ENCODE results near the gene TMIE. TPM values are rescaled to one million over a fixed set of nuclear protein-coding genes. Genes with fewer than 3 reads are reported as not detected.

Gene TMIE
- total RNA-seq, 1 experiment from 2014 or later = not detected

DNA sequence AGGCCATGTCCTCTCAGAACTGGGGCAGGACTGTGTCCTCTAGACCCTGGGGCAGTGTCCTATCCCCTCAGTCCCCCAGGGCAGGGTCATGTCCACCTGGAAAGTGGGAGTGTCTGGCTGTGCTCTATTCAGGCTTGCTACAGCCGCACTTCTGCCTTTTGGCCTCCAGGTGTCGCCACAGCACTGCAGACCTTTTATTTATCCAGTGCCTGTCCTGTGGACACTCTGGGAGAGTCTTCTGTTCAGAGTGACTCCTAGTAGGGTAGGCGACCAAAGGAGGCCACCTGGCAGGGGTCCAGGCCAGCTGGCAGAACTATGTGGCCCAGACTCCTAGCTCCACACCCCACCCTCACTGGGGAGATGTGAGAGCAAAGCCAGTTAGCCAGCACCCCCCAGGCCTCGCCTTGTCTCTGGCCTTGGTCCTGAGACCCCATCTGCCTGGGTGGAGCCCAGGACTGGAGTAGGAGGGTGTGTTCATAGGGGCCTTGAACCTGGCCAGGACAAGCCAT is 3.9 kb downstream of the TMIE start:
- DNase-seq (ENCODE audit: low spot score) = peak; percentile 88
- in situ Hi-C loops (cut with HindIII; ENCODE audit: low sequenced_read_pairs) = no loop called here

DNA sequence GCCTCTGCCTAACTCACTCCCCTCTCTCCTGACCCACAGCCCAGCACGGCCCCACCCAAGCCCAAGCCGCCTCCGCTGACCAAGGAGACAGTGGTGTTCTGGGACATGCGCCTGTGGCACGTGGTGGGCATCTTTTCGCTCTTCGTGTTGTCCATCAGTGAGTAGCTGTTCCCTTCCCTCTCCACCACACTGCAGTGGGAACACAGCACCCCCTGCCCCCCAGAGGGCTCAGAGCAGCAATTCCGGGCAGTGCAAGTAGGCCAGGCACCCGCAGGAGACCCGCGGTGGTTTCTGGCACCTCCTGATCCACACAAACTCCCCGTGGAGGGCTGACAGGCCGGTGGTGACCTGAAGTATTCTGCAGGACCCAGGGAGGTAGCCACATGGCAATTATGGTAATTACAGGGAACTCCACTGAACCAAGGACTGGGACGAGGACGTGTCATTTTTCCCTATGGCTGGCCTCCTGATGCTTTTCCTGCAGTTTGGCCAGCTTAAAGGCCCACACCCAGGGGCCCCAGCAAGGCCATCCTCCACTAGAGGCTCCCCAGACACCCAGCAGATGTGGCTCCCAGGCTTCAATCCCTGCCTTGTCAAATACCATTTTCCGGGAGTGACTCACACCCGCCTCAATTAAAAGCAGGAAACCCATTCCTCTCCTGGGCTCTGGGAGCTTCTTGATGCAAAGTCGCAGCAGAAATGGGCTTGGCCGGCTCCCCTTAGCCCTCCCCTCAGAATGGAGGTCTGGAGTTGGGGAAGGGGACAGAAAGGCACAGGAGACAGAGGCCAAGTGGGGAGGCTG is 4.8 kb downstream of the TMIE start:
- no peak for DNase-seq (ENCODE audit: low spot score)
- in situ Hi-C loops (cut with HindIII; ENCODE audit: low sequenced_read_pairs) = no loop called here

DNA sequence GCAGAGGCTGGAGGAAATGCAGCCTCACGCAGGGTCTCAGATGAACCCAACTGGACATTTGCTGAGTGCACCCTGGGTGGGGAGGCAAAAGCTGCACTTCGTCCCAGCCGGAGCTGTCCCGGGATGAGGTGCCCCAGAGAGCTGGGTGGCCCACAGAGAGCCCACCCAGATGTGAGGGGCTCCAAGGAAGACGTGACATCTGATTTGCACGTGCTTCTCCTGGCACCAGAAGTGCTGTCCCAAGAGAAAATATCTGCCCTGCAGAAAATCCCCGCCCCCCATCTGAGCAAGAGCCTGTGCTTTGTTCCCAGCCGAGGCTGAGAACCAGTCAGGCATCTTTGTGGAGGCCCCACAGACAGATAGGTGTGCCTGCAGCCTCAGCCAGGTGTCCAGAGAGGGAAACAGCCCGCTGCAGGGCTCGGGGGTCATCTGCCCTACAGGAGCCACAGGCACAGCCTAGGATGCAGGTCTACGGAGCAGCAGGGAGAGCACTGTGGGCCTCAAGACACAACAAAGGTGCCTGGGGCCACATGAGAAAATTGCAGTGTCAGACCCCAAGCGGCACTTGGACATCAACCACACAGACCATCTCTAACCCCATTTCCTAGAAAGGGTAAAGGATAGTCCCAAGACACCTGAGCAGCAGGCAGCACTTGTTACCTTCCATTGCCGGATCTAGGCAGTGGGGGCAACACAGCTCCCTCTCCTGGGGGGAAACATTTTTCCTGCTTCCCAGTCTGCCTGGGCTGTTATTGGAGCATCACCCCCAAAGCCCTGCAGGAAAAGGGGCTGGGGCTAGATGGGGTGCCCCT is 5.8 kb downstream of the TMIE start:
- DNase-seq (ENCODE audit: low spot score) = no peak
- in situ Hi-C loops (cut with HindIII; ENCODE audit: low sequenced_read_pairs) = no loop called here

DNA sequence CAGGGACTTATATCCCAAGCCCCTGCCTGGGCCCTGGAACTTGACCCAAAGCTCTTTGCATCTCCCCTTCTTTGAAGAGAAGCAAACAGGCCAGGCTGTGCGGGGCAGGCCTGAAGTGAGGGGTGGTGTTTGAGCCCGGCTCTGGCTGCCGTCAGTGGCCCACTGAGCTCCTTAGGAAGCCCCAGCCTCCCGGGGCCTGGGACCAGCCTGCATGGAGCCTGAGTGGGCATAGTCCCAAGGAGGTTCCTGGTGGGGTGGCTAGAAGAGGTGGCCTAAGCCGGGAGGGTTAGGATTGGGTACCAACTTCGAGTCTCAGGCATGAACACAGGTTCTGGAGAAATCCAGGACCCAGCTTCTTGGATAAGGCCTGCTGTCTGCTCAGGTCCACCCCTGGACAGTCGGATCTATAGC is 6.4 kb downstream of the TMIE start:
- no peak for DNase-seq (ENCODE audit: low spot score)
- in situ Hi-C loops (cut with HindIII; ENCODE audit: low sequenced_read_pairs) = no loop called here

DNA sequence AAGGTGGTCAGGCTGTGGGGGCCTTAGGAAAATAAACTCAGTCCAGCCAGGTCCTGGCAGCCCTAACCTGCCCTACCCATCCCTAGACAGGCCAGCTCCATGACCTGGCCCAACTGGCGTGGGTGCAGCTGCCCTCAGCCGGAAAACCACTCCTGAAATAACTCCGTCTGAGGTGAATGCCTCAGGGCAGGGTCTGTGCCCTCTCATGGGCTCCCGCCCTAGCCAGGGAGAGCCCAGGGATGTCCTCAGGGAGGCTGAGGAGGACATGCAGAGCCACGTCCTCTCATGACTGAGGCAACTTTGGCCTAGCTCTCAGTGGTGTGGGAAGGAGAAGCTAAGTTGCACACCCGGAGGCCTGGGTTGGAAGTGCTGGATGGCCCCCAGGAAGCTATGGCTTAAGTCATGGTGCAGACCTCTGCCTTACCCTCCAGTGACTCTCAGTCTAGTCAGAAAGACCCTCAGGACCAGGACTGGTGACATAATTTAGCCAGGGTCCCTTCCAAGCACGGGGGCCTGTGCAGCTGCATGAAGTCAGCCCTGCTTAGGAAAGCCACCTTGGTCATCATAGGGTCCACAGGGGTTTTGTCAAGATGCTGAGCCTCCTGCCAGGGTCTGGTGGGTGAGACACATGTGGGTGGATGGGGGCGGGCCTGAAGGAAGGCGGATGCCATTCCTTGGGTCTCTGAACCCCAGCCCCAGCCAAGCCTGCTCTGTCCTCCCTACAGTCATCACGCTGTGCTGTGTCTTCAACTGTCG is 7.4 kb downstream of the TMIE start:
- no peak for DNase-seq (ENCODE audit: low spot score)
- in situ Hi-C loops (cut with HindIII; ENCODE audit: low sequenced_read_pairs) = no loop called here

DNA sequence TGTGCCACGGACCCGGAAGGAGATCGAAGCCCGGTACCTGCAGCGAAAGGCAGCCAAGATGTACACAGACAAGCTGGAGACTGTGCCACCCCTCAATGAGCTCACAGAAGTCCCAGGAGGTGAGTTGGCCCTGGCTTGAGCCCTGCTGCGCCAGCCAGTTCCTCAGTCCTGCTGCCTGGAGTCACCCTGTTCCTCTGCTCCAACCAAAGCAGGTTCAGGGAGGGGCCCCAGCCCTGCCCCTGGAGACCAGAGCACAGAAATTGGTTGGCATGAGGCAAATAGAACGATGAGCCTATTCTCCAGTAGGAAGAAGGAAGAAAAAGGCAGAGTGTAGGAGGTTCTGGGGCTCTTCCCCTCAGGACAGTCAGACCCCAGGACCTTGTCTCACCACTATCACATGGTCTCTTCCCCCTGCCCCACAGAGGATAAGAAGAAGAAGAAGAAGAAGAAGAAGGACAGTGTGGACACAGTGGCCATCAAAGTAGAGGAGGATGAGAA is 8.0 kb downstream of the TMIE start:
- in situ Hi-C loops (cut with HindIII; ENCODE audit: low sequenced_read_pairs) = no loop called here
- no peak for DNase-seq (ENCODE audit: low spot score)

DNA sequence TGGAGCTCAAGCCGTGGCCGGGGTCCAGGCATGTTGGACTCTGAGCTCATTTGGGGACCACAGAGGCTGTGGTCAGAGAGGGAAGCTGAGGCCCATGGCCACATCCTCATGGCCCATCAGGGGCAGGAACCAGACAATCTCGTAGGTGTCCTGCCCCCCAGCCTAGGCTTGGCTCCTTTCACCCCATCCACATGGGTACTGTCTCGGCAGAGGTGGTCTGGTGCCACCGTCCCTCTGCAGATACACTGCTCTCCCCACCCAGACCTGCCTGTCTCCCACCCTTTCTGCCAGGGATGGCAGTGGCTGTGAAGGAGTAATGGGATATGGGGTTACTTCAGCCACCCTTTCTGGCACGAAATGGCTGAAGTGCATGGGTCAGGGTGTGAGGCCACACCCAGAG is 8.5 kb downstream of the TMIE start:
- no peak for DNase-seq (ENCODE audit: low spot score)
- in situ Hi-C loops (cut with HindIII; ENCODE audit: low sequenced_read_pairs) = no loop called here

DNA sequence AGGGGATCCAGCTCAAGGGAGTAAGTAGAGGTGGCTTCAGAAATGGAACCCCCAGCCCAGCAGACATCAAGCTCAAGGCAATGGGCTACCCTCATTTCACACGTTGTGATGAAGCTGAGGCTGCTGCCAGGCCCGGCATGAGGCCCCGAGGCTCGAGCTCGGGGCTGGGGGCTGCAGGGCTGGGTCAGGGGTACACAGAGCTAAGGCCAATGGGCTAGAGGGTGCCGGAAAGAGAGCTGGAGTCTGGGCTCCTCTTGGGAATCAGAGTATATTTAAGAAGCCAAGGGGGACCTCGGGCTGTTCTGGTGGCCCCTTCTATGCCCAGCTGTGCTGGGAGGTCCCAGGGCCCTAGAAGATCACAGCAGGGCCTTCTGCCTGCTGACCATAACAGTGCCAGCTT is 9.0 kb downstream of the TMIE start:
- in situ Hi-C loops (cut with HindIII; ENCODE audit: low sequenced_read_pairs) = no loop called here
- no peak for DNase-seq (ENCODE audit: low spot score)

DNA sequence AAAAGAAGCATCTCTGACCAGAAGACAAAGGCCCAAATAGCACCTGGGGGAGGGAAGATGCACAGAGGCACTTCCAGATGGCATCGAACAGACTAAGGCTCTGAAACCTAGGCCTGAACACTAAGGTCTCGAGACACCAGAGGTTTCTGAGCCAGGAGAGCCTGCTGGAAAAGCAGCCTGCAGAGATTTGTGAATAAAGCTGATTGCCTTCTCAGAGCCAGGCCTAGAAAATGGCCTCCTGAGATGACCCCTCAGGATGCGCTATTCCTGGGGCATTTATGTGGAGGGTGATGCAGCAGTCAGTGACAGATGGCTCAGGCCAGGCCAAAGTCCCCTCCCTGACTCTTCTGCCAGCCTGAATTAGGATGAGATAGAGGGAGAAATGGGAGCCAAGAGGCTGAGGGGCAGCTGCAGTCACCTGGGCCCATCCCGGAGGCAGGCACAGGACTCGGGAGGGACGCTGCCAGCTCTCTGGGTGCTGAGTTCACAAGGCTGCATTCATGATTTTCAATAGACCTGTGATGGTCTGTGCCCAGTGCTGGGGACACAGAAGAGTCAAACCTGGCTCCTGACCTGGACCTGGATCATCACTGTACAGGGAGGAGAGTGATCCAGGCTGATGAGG is 9.6 kb downstream of the TMIE start:
- in situ Hi-C loops (cut with HindIII; ENCODE audit: low sequenced_read_pairs) = no loop called here
- peak; percentile 72 for DNase-seq (ENCODE audit: low spot score)

DNA sequence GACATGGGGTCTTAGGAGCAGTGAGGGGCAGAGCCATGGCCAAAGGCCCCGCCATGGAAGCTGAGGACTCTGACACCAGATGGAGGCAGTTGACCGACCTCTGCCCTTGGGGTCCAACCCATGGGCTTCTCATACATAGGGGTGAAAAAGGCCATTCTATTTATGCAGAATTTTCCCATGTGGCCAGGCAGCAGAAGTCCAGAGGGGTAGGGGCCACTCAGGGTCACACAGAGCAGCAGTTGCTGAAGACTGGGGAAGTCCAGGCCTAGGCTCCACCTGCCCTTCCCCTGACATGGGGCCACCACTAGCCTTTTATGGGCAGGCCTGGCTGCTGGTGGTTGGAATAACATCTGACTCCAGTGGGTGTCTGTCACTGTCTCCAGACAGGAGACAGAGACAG is 10.1 kb downstream of the TMIE start:
- in situ Hi-C loops (cut with HindIII; ENCODE audit: low sequenced_read_pairs) = no loop called here
- no peak for DNase-seq (ENCODE audit: low spot score)

DNA sequence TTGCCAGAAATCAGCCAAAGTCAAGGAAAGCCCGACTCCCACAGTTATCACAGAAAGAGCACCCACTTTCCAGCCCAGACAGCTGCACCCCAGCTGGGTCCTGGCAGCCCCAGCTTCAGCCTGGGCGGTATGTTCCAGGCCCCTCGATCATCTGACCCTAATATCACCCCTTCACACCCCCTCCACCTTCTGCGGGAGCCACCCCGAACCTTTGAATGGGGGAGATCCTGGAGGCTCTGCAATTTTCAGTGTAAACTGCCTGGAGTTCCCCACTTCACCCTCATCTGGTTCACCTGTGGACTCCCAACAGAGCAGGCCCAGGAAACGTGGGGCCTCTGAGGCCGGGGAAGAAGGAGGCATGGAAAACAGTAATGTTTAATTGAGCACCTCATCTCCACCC is 10.6 kb downstream of the TMIE start:
- DNase-seq (ENCODE audit: low spot score) = no peak
- in situ Hi-C loops (cut with HindIII; ENCODE audit: low sequenced_read_pairs) = no loop called here

DNA sequence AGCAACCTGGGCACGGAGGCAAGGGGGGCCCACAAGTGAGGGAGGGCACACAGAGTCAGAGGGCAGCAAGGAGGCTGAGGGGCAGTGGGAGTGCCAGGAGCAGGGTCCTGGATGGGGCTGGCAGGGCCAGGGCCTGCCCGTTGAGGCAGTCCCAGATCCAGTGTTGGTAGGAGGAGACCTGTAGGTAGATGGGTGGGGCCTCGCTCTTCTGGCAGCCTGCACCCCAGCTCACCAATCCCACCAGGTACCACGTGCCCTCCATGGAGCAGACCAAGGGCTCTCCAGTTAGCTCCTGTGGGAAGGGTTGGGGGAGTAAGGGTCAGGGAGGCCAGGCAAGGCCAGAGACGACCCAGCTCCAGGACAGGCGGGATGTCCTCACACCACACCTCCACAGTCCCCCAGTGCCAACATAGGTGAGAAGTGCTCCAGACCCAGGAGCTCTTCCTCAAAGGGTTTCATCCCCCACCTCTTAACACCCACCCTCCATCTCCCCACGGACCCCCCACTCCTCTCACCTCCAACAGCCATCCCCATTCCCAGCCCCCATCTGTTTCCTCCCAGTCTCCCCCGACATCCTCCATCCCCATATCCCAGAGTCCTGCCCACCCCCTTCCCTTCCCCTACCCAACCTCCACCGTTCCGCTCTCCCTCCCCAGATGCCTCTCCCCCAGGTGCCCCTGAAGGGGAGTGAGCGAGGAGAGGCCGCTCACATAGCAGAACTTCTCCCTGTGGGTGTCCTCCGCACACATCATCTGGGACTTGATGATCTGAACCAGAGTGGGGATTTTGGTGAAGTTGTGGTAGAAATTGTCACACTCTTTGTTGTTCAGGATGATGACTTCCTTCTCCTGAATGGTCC is 11.2 kb downstream of the TMIE start:
- in situ Hi-C loops (cut with HindIII; ENCODE audit: low sequenced_read_pairs) = no loop called here
- no peak for DNase-seq (ENCODE audit: low spot score)

DNA sequence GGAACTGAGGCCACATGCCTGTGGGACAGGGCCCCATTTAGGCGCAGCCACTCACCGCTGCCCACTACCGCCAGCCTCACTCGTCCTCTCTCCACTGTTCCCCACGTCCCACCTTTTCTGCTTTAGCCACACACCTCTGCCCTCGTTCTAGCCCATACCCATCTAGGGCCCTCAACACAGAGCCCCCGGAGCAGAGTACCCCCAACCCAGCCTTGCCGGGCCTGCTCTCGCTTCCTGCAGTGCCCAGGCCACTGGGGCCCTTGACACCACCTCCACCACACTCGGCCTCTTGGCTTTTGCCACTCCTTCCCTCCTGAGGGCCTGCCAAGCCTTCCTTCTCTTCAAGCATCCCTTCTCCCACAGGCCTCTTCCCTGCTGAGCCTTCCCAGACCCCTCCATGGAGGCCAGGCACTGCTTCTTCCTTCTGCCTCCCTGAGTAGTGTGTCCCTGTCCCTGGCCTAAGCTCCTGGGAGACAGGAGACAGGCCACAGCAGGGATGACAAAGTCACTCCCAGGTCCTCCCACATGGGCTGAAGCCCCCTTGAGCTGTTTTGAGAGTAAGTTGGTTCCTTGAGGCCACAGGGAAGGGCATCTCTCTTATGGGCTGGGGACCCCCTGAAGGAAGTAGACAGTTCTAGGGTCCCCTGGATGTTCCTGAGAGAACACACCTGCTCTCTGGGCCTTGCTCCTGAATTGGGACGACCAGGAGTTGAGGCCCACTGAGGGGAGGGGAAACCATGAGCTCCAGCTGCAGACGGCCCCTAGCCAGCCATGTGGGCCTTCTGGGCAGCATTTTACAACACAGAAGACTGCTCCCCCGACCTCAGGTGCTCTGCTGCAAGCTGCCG is 12.1 kb downstream of the TMIE start:
- in situ Hi-C loops (cut with HindIII; ENCODE audit: low sequenced_read_pairs) = no loop called here
- DNase-seq (ENCODE audit: low spot score) = no peak

DNA sequence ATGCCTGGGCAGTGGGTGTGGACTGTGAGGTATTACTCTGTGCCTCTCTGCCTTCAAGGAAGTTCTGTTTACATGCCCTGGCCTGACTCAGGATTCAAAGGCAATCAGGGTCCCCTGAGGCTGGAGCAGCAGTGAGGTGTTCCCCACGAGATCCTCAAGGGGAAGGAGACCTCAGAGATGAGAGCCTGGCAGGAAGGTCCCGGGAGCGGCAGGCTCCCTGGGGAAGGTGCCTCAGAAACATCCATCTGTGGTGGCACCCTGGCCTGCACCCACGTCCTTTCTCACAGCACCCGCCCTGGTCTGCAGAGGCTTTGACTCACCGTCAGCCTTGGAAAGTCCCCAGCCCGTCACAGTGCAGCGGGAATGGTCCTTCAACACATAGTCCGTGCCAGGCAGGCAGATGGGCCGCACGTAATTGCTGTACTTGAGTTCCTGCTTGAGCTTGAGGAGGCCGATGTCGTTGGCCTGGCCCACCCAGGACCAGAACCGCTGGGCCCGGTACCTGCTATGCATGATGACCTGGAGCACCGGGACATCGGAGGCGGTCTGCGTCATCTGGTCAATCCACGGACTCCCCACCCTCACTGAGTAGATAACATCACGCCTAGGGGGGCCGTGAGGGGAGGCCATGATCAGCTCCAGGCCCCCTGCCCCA is 12.8 kb downstream of the TMIE start:
- in situ Hi-C loops (cut with HindIII; ENCODE audit: low sequenced_read_pairs) = no loop called here

DNA sequence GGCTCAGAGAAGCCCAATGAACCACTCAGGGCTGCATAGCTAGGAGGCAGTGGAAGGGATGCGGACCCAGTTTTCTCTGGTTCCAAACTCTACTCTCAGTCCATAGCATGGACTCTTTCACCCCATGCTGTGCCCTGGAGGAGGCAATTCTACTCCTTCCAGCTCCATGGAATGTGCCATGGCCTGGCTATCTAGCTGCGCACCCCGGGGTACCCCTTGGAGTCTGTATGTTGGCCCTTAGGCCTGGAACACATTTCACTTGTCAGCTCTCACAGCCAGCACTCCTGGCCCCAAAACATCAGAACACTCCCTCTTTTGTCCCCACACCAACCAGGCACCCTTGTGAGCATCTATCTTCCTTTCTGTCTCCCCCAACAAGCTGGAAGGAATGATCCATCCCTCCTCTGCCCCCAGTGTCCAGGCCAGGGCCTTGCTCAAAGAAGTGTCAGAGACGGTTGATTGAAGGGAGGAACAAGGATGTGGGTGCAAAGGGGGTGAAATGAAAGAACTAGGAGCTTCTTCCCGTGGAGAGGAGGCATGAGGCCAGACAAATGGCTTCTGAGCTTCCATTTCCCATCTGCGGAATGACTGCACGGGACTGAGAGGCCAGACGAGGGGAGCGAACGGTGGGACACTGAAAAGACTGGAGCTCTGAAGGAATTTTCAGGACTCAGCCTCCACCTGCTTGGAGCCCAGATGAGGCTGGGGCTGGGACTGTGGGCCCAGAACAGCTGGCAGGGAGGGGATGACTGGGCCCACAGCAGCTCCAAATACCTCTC is 13.7 kb downstream of the TMIE start:
- DNase-seq (ENCODE audit: low spot score) = no peak

More for the DNA sequence above, 12.8 kb downstream of the TMIE start:
- DNase-seq (ENCODE audit: low spot score) = peak; percentile 44

DNA sequence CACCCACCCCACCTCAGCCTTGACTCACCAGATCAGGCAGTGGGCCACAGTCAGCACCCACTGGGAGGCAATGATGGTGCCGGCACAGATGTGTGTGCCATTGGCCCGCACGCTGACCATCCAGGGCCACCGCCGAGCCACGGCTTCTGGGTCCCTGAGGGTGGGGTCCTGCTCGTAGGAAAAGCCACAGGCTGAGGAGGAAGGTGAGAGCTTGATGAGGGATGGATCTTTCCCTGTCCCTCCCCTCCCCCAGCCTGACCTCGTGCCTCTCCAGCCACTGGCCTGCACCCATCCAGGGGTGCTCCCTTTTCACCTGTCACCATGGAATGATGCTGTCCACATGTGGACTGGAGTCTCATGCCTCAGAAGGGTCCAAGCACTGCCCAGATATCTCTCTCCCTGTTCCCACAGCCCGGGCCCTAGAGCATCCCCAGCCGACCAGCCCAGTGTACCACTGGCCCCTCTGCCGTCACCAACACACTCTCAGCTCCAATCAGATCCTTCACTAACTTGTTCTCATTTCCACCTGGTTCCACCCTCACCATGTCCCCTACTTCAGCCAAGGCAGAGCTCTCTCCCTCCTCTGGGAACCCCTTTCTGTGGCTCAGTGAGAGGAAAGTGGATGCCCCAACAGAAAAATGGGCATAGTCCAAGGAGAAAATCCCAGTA is 14.4 kb downstream of the TMIE start:
- DNase-seq (ENCODE audit: low spot score) = no peak
- in situ Hi-C loops (cut with HindIII; ENCODE audit: low sequenced_read_pairs) = no loop called here

More for the DNA sequence above, 13.7 kb downstream of the TMIE start:
- in situ Hi-C loops (cut with HindIII; ENCODE audit: low sequenced_read_pairs) = no loop called here
